Fibroblast of lung (primary cell): ENCODE data around the gene NCAPH2. TPM values are rescaled to one million over a fixed set of nuclear protein-coding genes. Genes with fewer than 3 reads are reported as not detected.

ENCODE experiments used
- DNase-seq, 2 donors: peaks; one replicate each; pipeline versions ENCODE4 v3.0.0 to v3.0.0-alpha.2; 2010; ENCODE audit warnings: low read depth in 2 of 2
- H2AFZ ChIP-seq: 2 replicates; pipeline ENCODE4 v1.5.1; 2012; ENCODE audit warnings: low read length, control low read depth, inconsistent platforms
- H3K27ac ChIP-seq: 2 replicates; pipeline ENCODE4 v1.5.1; 2011; ENCODE audit warnings: low read length, control low read depth; ENCODE audit not compliant: insufficient read depth
- H3K27me3 ChIP-seq: 2 replicates; pipeline ENCODE4 v1.5.1; 2011; ENCODE audit warnings: mild to moderate bottlenecking, low read length; ENCODE audit not compliant: control insufficient read depth, insufficient read depth
- H3K36me3 ChIP-seq: 2 replicates; pipeline ENCODE4 v1.5.1; 2011; ENCODE audit warnings: low read length; ENCODE audit not compliant: control insufficient read depth, insufficient read depth
- H3K4me1 ChIP-seq: 2 replicates; pipeline ENCODE4 v1.5.1; 2011; ENCODE audit warnings: low read length; ENCODE audit not compliant: control insufficient read depth, insufficient read depth; ENCODE audit errors: extremely low read depth
- H3K4me2 ChIP-seq: 2 replicates; pipeline ENCODE4 v1.5.1; 2011; ENCODE audit warnings: low read length, control low read depth; ENCODE audit not compliant: insufficient read depth; ENCODE audit errors: extremely low read depth
- H3K4me3 ChIP-seq, 4 experiments: fragments of 200-600 bp in 1 of 4; sonication (generic) in 1 of 4; replicated peaks in 1 of 4; 2 replicates each; pipeline ENCODE4 v1.5.1; 2011 to 2016; ENCODE audit warnings: low read length in 4 of 4, low read depth in 3 of 4, mild to moderate bottlenecking in 3 of 4, control low read depth in 2 of 4, inconsistent platforms in 1 of 4, mixed read lengths in 1 of 4; ENCODE audit not compliant: insufficient read depth in 1 of 4; ENCODE audit errors: control extremely low read depth in 1 of 4
- H3K79me2 ChIP-seq: 2 replicates; pipeline ENCODE4 v1.5.1; 2012; ENCODE audit warnings: mild to moderate bottlenecking, low read length, inconsistent platforms; ENCODE audit not compliant: control insufficient read depth, insufficient read depth
- H3K9ac ChIP-seq: 2 replicates; pipeline ENCODE4 v1.5.1; 2011; ENCODE audit warnings: mild to moderate bottlenecking, low read length, control low read depth; ENCODE audit not compliant: insufficient read depth
- H3K9me3 ChIP-seq: 2 replicates; pipeline ENCODE4 v1.5.1; 2012; ENCODE audit warnings: low read depth, low read length; ENCODE audit not compliant: control insufficient read depth, insufficient read depth
- H4K20me1 ChIP-seq: 2 replicates; pipeline ENCODE4 v1.5.1; 2011; ENCODE audit warnings: low read length; ENCODE audit not compliant: control insufficient read depth, insufficient read depth; ENCODE audit errors: extremely low read depth
- CTCF ChIP-seq, 2 donors: IDR thresholded peaks in 1 of 2; conservative IDR thresholded peaks in 1 of 2; 1 replicate in 1 of 2; 2 replicates in 1 of 2; pipeline ENCODE4 v1.5.1; 2011 to 2012; ENCODE audit warnings: low read length in 2 of 2, control low read depth in 1 of 2, inconsistent platforms in 1 of 2, low read depth in 1 of 2, mild to moderate bottlenecking in 1 of 2
- EZH2 ChIP-seq: IDR thresholded peaks from 2 replicates; pipeline ENCODE4 v1.5.1; 2012; ENCODE audit warnings: low read length, control low read depth, mild to moderate bottlenecking; ENCODE audit errors: missing control alignments
- polyA plus RNA-seq, 2 donors: library from polyadenylated mRNA; depleted of rRNA in 1 of 2; stranded (reverse) in 1 of 2; unstranded in 1 of 2; fragments of >200 nt; gene quantifications; 2 replicates each; pipeline ENCODE4 v1.2.1, GENCODE V29; 2011 to 2012; ENCODE audit warnings: missing spikeins in 1 of 2
- total RNA-seq: library from RNA; depleted of rRNA; stranded (reverse); fragments of >200 nt; gene quantifications from 2 replicates; pipeline ENCODE4 v1.2.1, GENCODE V29; 2014

The NCAPH2 gene
- total and polyA plus RNA-seq, 2 donors (not counting 1 experiment from before 2014, with no cell fraction given): 12.0 to 18.3 TPM

GRCh38 chr22:50467341-50467740 is 40.7 kb upstream of the NCAPH2 start:
- TF ChIP-seq CTCF (conservative IDR thresholded peaks at IDR 0.05 in 1 of 2, IDR thresholded peaks at IDR 0.05 in 1 of 2; ENCODE audit: low read depth in 1 of 2, low read length in 2 of 2) (no peak), EZH2 (no peak)
- peaks cover 36% of the 10 kb centered on the region for H3K79me2 ChIP-seq
- peaks cover 5% of the 10 kb centered on the region for H3K4me1 ChIP-seq
- DNase-seq: no peak
- H3K4me2 ChIP-seq: no peak overlapping the region
- peaks cover 31% of the 10 kb centered on the region for H3K36me3 ChIP-seq
- no peaks in the 10 kb centered on the region for H3K27me3 ChIP-seq
- H3K4me3 ChIP-seq: no peak overlapping the region
- no peak overlapping the region for H3K27ac ChIP-seq
- no peak overlapping the region for H2AFZ ChIP-seq
- no peaks in the 10 kb centered on the region for H3K9me3 ChIP-seq
- H3K9ac ChIP-seq: no peak overlapping the region
- no peaks in the 10 kb centered on the region for H4K20me1 ChIP-seq

GRCh38 chr22:50467773-50468440 is 40.1 kb upstream of the NCAPH2 start:
- H3K79me2 ChIP-seq: peaks cover 42% of the 10 kb centered on the region

GRCh38 chr22:50468626-50469025 is 39.4 kb upstream of the NCAPH2 start:
- no peaks in the 10 kb centered on the region for H3K27me3 ChIP-seq
- no peak overlapping the region for H3K4me3 ChIP-seq
- no peaks in the 10 kb centered on the region for H3K9me3 ChIP-seq
- H3K4me1 ChIP-seq: peaks cover 10% of the 10 kb centered on the region
- peaks cover under 1% of the 10 kb centered on the region for H4K20me1 ChIP-seq
- DNase-seq: no peak
- H2AFZ ChIP-seq: no peak overlapping the region
- H3K27ac ChIP-seq: no peak overlapping the region
- peaks cover 49% of the 10 kb centered on the region for H3K79me2 ChIP-seq
- H3K9ac ChIP-seq: no peak overlapping the region
- H3K36me3 ChIP-seq: peaks cover 26% of the 10 kb centered on the region
- no peak overlapping the region for H3K4me2 ChIP-seq
- TF ChIP-seq EZH2 (no peak), CTCF (conservative IDR thresholded peaks at IDR 0.05 in 1 of 2, IDR thresholded peaks at IDR 0.05 in 1 of 2; ENCODE audit: low read depth in 1 of 2, low read length in 2 of 2) (no peak)

More at GRCh38 chr22:50467773-50468440, 40.1 kb upstream of the NCAPH2 start:
- no peak for DNase-seq
- TF ChIP-seq CTCF (conservative IDR thresholded peaks at IDR 0.05 in 1 of 2, IDR thresholded peaks at IDR 0.05 in 1 of 2; ENCODE audit: low read depth in 1 of 2, low read length in 2 of 2): no peak
- TF ChIP-seq EZH2: no peak
- Histone ChIP-seq H3K4me1 (peaks cover 5% of the 10 kb centered on the region), H3K36me3 (peaks cover 30% of the 10 kb centered on the region), H3K9ac (no peak overlapping the region), H3K27ac (no peak overlapping the region), H4K20me1 (no peaks in the 10 kb centered on the region), H2AFZ (no peak overlapping the region), H3K27me3 (no peaks in the 10 kb centered on the region), H3K4me3 (no peak overlapping the region), H3K4me2 (no peak overlapping the region), H3K9me3 (no peaks in the 10 kb centered on the region)
